SK-N-SH (cell line): ENCODE measurements around the gene TANGO6. TPM values are rescaled to one million over a fixed set of nuclear protein-coding genes. Genes with fewer than 3 reads are reported as not detected.

Experiments used
- CTCF ChIA-PET: fragments of 300-600, 350-600 bp; formaldehyde crosslinking; extraction: SDS; loops from one replicate; lab custom pipeline; 2021; lab: Yijun Ruan, JAX
- POLR2A ChIA-PET: fragments of 350-600 bp; sonication (Branson Sonifier 250); formaldehyde crosslinking; extraction: SDS; loops from one replicate; lab custom pipeline; 2020; ENCODE audit warnings: antibody characterized with exemption, inconsistent platforms; lab: Yijun Ruan, JAX
- DNase-seq: peaks from one replicate; pipeline ENCODE4 v3.0.0; 2012
- H2AFZ ChIP-seq: fragments of 200-600 bp; sonication (generic); 2 replicates; pipeline ENCODE4 v1.8.1; 2016; ENCODE audit warnings: antibody characterized with exemption, mild to moderate bottlenecking, low read depth
- H3F3A ChIP-seq: fragments of 200-600 bp; sonication (generic); replicated peaks from 2 replicates; pipeline ENCODE3; 2016; ENCODE audit warnings: antibody characterized with exemption, mild to moderate bottlenecking; ENCODE audit not compliant: insufficient read depth
- H3K27ac ChIP-seq, 2 experiments: fragments of 200-500 bp in 1 of 2; fragments of 200-600 bp in 1 of 2; sonication (Bioruptor generic) in 1 of 2; sonication (generic), shearing (Covaris generic) in 1 of 2; 2 replicates each; pipeline versions ENCODE4 v1.5.1 to v1.6.1; 2014 to 2016; ENCODE audit warnings: low read depth in 2 of 2, inconsistent platforms in 1 of 2, low read length in 1 of 2, mild to moderate bottlenecking in 1 of 2, mixed read lengths in 1 of 2
- H3K27me3 ChIP-seq: fragments of 200-600 bp; sonication (generic), shearing (Covaris generic); 2 replicates; pipeline ENCODE4 v1.6.1; 2016; ENCODE audit warnings: mixed run types; ENCODE audit not compliant: insufficient read depth
- H3K36me3 ChIP-seq, 2 experiments: fragments of 200-500 bp in 1 of 2; fragments of 200-600 bp in 1 of 2; sonication (Bioruptor generic) in 1 of 2; sonication (generic) in 1 of 2; replicated peaks in 1 of 2; 2 replicates each; pipeline versions ENCODE3 to v1.5.1; 2014 to 2016; ENCODE audit warnings: low read length in 1 of 2, mild to moderate bottlenecking in 1 of 2; ENCODE audit not compliant: insufficient read depth in 2 of 2, control insufficient read depth in 1 of 2
- H3K4me1 ChIP-seq, 2 experiments: fragments of 200-500 bp in 1 of 2; fragments of 200-600 bp in 1 of 2; sonication (Bioruptor generic) in 1 of 2; sonication (generic), shearing (Covaris generic) in 1 of 2; 2 replicates each; pipeline versions ENCODE4 v1.5.1 to v1.6.1; 2014 to 2016; ENCODE audit warnings: low read depth in 1 of 2, low read length in 1 of 2, mixed run types in 1 of 2; ENCODE audit not compliant: insufficient read depth in 2 of 2, control insufficient read depth in 1 of 2
- H3K4me2 ChIP-seq: fragments of 200-600 bp; sonication (generic), shearing (Covaris generic); 2 replicates; pipeline ENCODE4 v1.6.1; 2017; ENCODE audit warnings: mixed run types
- H3K4me3 ChIP-seq, 2 experiments: fragments of 200-500 bp in 1 of 2; fragments of 200-600 bp in 1 of 2; sonication (Bioruptor generic) in 1 of 2; sonication (generic), shearing (Covaris generic) in 1 of 2; 2 replicates each; pipeline versions ENCODE4 v1.5.1 to v1.8.1; 2014 to 2016; ENCODE audit warnings: low read depth in 2 of 2, inconsistent platforms in 1 of 2, low read length in 1 of 2, mild to moderate bottlenecking in 1 of 2, mixed read lengths in 1 of 2, moderate library complexity in 1 of 2
- H3K79me2 ChIP-seq: fragments of 200-600 bp; sonication (generic); 2 replicates; pipeline ENCODE4 v1.8.1; 2017; ENCODE audit warnings: mild to moderate bottlenecking; ENCODE audit not compliant: insufficient read depth
- H3K9ac ChIP-seq: fragments of 200-600 bp; sonication (generic); 2 replicates; pipeline ENCODE4 v1.6.1; 2017; ENCODE audit warnings: mixed run types
- H3K9me2 ChIP-seq: fragments of 200-600 bp; sonication (generic); 2 replicates; pipeline ENCODE4 v1.6.1; 2017; ENCODE audit warnings: mixed run types
- H3K9me3 ChIP-seq: fragments of 200-600 bp; sonication (generic); 2 replicates; pipeline ENCODE4 v1.6.1; 2017; ENCODE audit warnings: mixed run types, mild to moderate bottlenecking, moderate library complexity
- H4K20me1 ChIP-seq: fragments of 200-600 bp; sonication (generic); 2 replicates; pipeline ENCODE4 v1.6.1; 2017; ENCODE audit warnings: mild to moderate bottlenecking, mixed run types; ENCODE audit not compliant: insufficient read depth
- ELF1 ChIP-seq: IDR thresholded peaks from 2 replicates; pipeline ENCODE4 v1.4.0; 2012
- EP300 ChIP-seq, 2 experiments: IDR thresholded peaks; 2 replicates each; pipeline versions ENCODE4 v1.4.0 to v1.6.1; 2012; ENCODE audit warnings: borderline replicate concordance in 1 of 2, low read depth in 1 of 2, low read length in 1 of 2
- FOSL2 ChIP-seq: IDR thresholded peaks from 2 replicates; pipeline ENCODE4 v1.4.0; 2012; ENCODE audit warnings: low read depth, mild to moderate bottlenecking, moderate library complexity, borderline replicate concordance
- IRF3 ChIP-seq: fragments of 150-350 bp; IDR thresholded peaks from 2 replicates; pipeline ENCODE4 v1.6.1; 2016; ENCODE audit warnings: mild to moderate bottlenecking, low read depth, low read length
- MEF2A ChIP-seq: IDR thresholded peaks from 2 replicates; pipeline ENCODE4 v1.4.0; 2012; ENCODE audit warnings: low read depth, borderline replicate concordance
- NFIC ChIP-seq: IDR thresholded peaks from 2 replicates; pipeline ENCODE4 v1.4.0; 2012; ENCODE audit warnings: borderline replicate concordance
- REST ChIP-seq: IDR thresholded peaks from 2 replicates; pipeline ENCODE4 v1.6.1; 2012; ENCODE audit warnings: mild to moderate bottlenecking, low read depth, low read length, moderate library complexity
- RXRA ChIP-seq: IDR thresholded peaks from 2 replicates; pipeline ENCODE4 v1.4.0; 2012; ENCODE audit warnings: low read depth, mild to moderate bottlenecking, borderline replicate concordance
- SMC3 ChIP-seq: IDR thresholded peaks from 2 replicates; pipeline ENCODE4 v1.6.1; 2012; ENCODE audit warnings: low read depth, low read length, improper control_type of control experiment
- TCF12 ChIP-seq: IDR thresholded peaks from 2 replicates; pipeline ENCODE4 v1.4.0; 2012
- TEAD4 ChIP-seq: IDR thresholded peaks from 2 replicates; pipeline ENCODE4 v1.4.0; 2012; ENCODE audit warnings: mild to moderate bottlenecking, borderline replicate concordance; ENCODE audit not compliant: insufficient read depth
- USF1 ChIP-seq: IDR thresholded peaks from 2 replicates; pipeline ENCODE4 v1.4.0; 2012; ENCODE audit warnings: low read depth, borderline replicate concordance
- USF2 ChIP-seq: fragments of 150-350 bp; IDR thresholded peaks from 2 replicates; pipeline ENCODE4 v1.6.1; 2017; ENCODE audit warnings: antibody characterized with exemption, low read length, low read depth, borderline replicate concordance
- YY1 ChIP-seq: IDR thresholded peaks from 2 replicates; pipeline ENCODE4 v1.4.0; 2012; ENCODE audit warnings: low read depth, mild to moderate bottlenecking
- ZBTB33 ChIP-seq: IDR thresholded peaks from 2 replicates; pipeline ENCODE4 v1.4.0; 2012; ENCODE audit warnings: low read depth, borderline replicate concordance
- WGBS: methylation state at CpG from one replicate; pipeline ENCODE4 v1.1.6; 2017; ENCODE audit warnings: low lambda C conversion rate; 5-methylcytosine and 5-hydroxymethylcytosine counted together
- polyA plus RNA-seq, 3 experiments: library from polyadenylated mRNA; depleted of rRNA; stranded (reverse); fragments of >200 nt; gene quantifications; 2 replicates each; pipeline ENCODE4 v1.2.3, GENCODE V29; 2012
- TF ChIP-seq, protein P1 (sequence below): IDR thresholded peaks from 2 replicates; pipeline ENCODE4; 2012

Gene TANGO6
- polyA plus RNA-seq, 1 of the 3 experiments (the other 2 are of a cell fraction), result 5.5 TPM

GRCh38 chr16:69077251-69077650 is 233.9 kb downstream of the TANGO6 start:
- no peaks in the 10 kb centered on the region for H4K20me1 ChIP-seq
- no peaks in the 10 kb centered on the region for H3K36me3 ChIP-seq
- H3K27ac ChIP-seq, result peak overlapping the region in 1 of 2 experiments; percentile 54; a peak in 2 of 4 replicates
- H3K9me3 ChIP-seq, result no peaks in the 10 kb centered on the region
- no peak overlapping the region for H3K4me3 ChIP-seq
- no peaks in the 10 kb centered on the region for H3K27me3 ChIP-seq
- no peak for TF ChIP-seq YY1
- TF ChIP-seq NFIC, result peak; percentile 34; the same call in 1 of the 2 replicates
- TF ChIP-seq RXRA, result no peak; the same call in 1 of the 2 replicates
- peak; percentile 62 for TF ChIP-seq TCF12
- TF ChIP-seq REST, result no peak
- peak; percentile 69 for TF ChIP-seq FOSL2
- peak in 1 of 2 experiments; percentile 38; a peak in 1 of 4 replicates for TF ChIP-seq EP300 (IDR thresholded peaks at IDR 0.05; ENCODE audit: borderline replicate concordance in 1 of 2, low read depth in 1 of 2, low read length in 1 of 2)
- TF ChIP-seq, protein P1, sequence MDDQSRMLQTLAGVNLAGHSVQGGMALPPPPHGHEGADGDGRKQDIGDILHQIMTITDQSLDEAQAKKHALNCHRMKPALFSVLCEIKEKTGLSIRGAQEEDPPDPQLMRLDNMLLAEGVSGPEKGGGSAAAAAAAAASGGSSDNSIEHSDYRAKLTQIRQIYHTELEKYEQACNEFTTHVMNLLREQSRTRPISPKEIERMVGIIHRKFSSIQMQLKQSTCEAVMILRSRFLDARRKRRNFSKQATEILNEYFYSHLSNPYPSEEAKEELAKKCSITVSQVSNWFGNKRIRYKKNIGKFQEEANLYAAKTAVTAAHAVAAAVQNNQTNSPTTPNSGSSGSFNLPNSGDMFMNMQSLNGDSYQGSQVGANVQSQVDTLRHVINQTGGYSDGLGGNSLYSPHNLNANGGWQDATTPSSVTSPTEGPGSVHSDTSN, result peak; percentile 45
- TF ChIP-seq MEF2A, result peak; percentile 11; the same call in 1 of the 2 replicates
- no peak for TF ChIP-seq ELF1
- 50% methylated on average over 4 of the region's 4 CpGs for WGBS
- no peak for DNase-seq
- no peaks in the 10 kb centered on the region for H3K9me2 ChIP-seq
- peaks cover 0 to 11% of the 10 kb centered on the region in 2 experiments; a peak in 2 of 4 replicates for H3K4me1 ChIP-seq
- no peak overlapping the region for H2AFZ ChIP-seq
- H3K79me2 ChIP-seq, result no peaks in the 10 kb centered on the region
- POLR2A ChIA-PET, result no interaction called here
- no peak overlapping the region for H3K4me2 ChIP-seq
- H3K9ac ChIP-seq, result no peak overlapping the region
- CTCF ChIA-PET, result no interaction called here
- peaks cover 26% of the 10 kb centered on the region for H3F3A ChIP-seq

DNA sequence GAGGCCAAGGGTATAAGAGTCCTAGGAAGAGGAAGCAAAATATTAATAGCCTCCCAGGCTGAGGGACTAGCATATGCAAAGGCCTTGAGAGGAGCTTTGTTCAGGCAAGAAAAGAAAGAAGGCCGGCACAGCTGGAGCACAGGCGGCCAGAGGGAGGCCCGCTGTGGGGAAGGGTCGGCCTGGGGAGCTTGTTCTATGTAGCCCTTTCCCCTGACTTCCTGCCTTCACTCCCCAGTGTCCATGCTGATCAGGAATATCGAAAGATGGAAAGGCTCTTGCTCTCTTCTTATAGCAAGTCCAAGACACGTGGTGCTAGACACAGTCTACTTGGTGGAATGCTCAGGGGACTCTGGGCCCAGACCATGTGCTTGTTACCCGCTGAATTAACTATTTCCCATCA is 234.7 kb downstream of the TANGO6 start:
- Histone ChIP-seq H4K20me1 (no peaks in the 10 kb centered on the region), H3K4me3 (no peak overlapping the region), H3K9me2 (no peaks in the 10 kb centered on the region), H3K9ac (no peak overlapping the region), H3K9me3 (no peaks in the 10 kb centered on the region), H3K27me3 (no peaks in the 10 kb centered on the region), H3K36me3 (no peaks in the 10 kb centered on the region), H2AFZ (no peak overlapping the region), H3K4me2 (no peak overlapping the region), H3K79me2 (no peaks in the 10 kb centered on the region), H3F3A (peaks cover 20% of the 10 kb centered on the region), H3K27ac (no peak overlapping the region), H3K4me1 (peaks cover 0 to 2% of the 10 kb centered on the region in 2 experiments; a peak in 2 of 4 replicates)
- ChIA-PET POLR2A (no interaction called here), CTCF (no interaction called here)
- 92% methylated on average over 7 of the region's 7 CpGs for WGBS
- no peak for DNase-seq
- TF ChIP-seq YY1, result no peak
- no peak for TF ChIP-seq USF1
- no peak for TF ChIP-seq TEAD4
- TF ChIP-seq IRF3, result no peak
- TF ChIP-seq USF2, result no peak
- no peak for TF ChIP-seq ZBTB33
- TF ChIP-seq, protein P1, result no peak
- TF ChIP-seq TCF12, result no peak
- TF ChIP-seq SMC3, result no peak
